ENCODE data around the gene NTSR1.

The NTSR1 gene

GRCh38 chr20:62762376-62762775 is 53.7 kb downstream of the NTSR1 start:
- no peak overlapping the region for H3K4me3 ChIP-seq (ENCODE audit: low read depth, low read length)
- TF ChIP-seq, protein P1, sequence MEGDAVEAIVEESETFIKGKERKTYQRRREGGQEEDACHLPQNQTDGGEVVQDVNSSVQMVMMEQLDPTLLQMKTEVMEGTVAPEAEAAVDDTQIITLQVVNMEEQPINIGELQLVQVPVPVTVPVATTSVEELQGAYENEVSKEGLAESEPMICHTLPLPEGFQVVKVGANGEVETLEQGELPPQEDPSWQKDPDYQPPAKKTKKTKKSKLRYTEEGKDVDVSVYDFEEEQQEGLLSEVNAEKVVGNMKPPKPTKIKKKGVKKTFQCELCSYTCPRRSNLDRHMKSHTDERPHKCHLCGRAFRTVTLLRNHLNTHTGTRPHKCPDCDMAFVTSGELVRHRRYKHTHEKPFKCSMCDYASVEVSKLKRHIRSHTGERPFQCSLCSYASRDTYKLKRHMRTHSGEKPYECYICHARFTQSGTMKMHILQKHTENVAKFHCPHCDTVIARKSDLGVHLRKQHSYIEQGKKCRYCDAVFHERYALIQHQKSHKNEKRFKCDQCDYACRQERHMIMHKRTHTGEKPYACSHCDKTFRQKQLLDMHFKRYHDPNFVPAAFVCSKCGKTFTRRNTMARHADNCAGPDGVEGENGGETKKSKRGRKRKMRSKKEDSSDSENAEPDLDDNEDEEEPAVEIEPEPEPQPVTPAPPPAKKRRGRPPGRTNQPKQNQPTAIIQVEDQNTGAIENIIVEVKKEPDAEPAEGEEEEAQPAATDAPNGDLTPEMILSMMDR (IDR thresholded peaks at IDR 0.05; ENCODE audit: low read depth, low read length), result no peak
- in situ Hi-C loops (cut with HindIII; ENCODE audit: low sequenced_read_pairs), result no loop called here
- DNase-seq (ENCODE audit: low read depth, low spot score), result no peak

- no peak for DNase-seq (ENCODE audit: low read depth, low spot score)
- in situ Hi-C loops (cut with HindIII; ENCODE audit: low sequenced_read_pairs), result no loop called here
Measured at GRCh38 chr20:62762801-62763368, 54.2 kb downstream of the NTSR1 start.

DNA sequence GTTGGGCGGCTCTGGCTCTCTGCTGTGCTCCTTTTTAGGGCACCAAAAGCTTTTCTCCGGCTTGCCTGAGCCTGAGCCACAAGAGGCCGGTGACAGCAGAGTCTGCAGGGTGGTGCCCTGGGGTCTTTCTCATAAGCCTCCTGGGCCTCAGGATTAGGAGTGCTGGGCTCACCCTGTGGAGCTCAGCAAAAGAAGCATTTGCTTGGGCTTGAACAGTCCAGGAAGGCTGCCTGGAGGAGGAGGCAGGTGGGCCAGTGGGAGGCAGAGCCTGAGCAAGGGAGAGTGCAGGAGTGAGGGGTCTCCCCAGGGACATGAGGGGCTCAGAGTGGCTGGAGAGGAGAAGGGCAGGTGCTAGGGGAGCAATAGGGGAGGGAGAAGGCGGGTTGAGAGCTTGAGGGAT is 54.8 kb downstream of the NTSR1 start:
- no peak for DNase-seq (ENCODE audit: low read depth, low spot score)
- H3K4me3 ChIP-seq (ENCODE audit: low read depth, low read length), result no peak overlapping the region
- TF ChIP-seq, protein P1 (IDR thresholded peaks at IDR 0.05; ENCODE audit: low read depth, low read length), result no peak
- in situ Hi-C loops (cut with HindIII; ENCODE audit: low sequenced_read_pairs), result no loop called here

More at GRCh38 chr20:62762801-62763368, 54.2 kb downstream of the NTSR1 start:
- H3K4me3 ChIP-seq (ENCODE audit: low read depth, low read length), result no peak overlapping the region
- TF ChIP-seq, protein P1 (IDR thresholded peaks at IDR 0.05; ENCODE audit: low read depth, low read length), result no peak

DNA sequence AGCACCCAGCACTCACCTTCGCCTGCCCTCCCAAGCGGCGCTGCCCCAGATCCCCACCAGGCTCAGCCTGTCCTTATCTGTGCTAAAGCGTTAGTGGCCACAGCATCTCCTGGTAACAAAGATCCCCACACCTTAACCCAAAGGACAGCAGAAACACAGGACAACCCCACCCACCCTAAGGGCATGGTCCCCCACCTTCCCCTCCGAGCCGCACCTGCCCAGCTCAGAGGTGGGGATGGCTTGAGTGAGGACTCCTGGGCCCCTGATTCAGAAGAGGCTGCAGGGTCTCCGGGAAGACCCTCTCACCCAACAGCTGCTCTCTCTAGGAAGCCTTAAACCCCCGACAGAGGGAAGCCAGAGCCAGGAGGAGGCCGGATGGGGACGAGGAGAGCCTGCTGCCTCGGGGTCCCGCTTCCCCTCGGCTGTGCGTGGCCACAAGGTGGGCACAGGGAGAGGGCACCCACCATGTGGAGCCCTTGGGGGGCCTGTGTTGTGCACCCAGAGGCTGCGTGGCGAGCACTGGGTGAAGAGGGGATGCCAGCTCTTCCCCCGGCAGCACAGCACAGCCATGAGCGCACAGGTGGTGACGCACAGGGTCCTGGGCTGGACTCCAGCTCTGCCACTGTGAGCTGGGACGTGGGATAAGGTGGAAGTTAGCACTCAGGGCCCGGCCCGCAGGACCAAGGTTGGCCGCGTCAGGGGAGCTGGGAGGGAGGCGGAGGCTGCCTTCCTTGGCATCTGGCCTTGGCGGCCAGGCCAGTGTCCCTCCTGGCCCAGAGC is 55.7 kb downstream of the NTSR1 start:
- TF ChIP-seq, protein P1 (IDR thresholded peaks at IDR 0.05; ENCODE audit: low read depth, low read length), result no peak
- H3K4me3 ChIP-seq (ENCODE audit: low read depth, low read length), result no peak overlapping the region
- in situ Hi-C loops (cut with HindIII; ENCODE audit: low sequenced_read_pairs), result no loop called here
- no peak for DNase-seq (ENCODE audit: low read depth, low spot score)

DNA sequence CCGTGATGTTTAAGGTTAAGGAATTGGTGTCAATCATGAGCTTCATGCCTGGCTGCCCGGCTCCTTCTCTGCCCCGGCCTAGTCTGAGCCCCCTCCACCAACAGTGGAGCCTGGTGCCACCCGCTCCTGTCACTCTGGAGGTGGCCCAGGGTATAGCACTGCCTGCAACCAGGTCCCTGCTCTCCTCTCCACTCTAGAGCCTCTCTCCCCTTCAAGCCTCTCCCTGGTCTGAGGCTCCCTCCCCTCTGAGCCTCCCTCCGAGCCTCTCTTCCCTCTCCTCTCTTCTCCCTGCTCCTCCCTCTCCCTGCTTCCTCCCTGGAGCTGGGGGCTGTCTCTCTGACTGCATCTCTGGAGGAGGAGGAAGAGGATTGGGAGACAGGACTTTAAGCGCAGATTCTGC is 56.4 kb downstream of the NTSR1 start:
- TF ChIP-seq, protein P1 (IDR thresholded peaks at IDR 0.05; ENCODE audit: low read depth, low read length), result no peak
- in situ Hi-C loops (cut with HindIII; ENCODE audit: low sequenced_read_pairs), result no loop called here
- no peak overlapping the region for H3K4me3 ChIP-seq (ENCODE audit: low read depth, low read length)
- no peak for DNase-seq (ENCODE audit: low read depth, low spot score)

GRCh38 chr20:62765432-62766070 is 56.9 kb downstream of the NTSR1 start:
- in situ Hi-C loops (cut with HindIII; ENCODE audit: low sequenced_read_pairs), result no loop called here
- TF ChIP-seq, protein P1 (IDR thresholded peaks at IDR 0.05; ENCODE audit: low read depth, low read length), result no peak
- no peak for DNase-seq (ENCODE audit: low read depth, low spot score)
- no peak overlapping the region for H3K4me3 ChIP-seq (ENCODE audit: low read depth, low read length)

All from astrocyte of the spinal cord (primary cell).